NCI-H2227 (cell line): ENCODE results near the gene EEF1AKMT3.

Experiments used
- DNase-seq: peaks from one replicate; lab custom pipeline; 2025; ENCODE audit not compliant: unreplicated experiment; lab: John Stamatoyannopoulos, UW

The EEF1AKMT3 gene

DNA sequence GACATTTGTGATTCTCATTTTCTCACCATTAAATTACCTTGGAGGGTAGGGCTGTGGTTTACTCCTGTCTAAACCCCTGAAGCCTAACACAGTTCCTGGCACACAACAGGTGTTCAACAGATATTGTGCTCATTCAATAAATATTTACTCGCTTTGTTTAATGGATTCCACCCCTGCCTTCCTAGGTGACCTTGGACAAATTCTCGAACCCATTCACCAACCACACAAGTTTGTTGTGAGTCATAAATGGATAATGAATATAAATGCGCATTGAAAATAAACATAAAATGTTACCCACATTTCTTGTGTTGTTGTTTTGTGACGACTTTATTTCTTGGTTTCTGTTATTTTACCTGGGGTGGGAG lies 9.8 kb downstream of the EEF1AKMT3 start:
- no peak for DNase-seq

DNA sequence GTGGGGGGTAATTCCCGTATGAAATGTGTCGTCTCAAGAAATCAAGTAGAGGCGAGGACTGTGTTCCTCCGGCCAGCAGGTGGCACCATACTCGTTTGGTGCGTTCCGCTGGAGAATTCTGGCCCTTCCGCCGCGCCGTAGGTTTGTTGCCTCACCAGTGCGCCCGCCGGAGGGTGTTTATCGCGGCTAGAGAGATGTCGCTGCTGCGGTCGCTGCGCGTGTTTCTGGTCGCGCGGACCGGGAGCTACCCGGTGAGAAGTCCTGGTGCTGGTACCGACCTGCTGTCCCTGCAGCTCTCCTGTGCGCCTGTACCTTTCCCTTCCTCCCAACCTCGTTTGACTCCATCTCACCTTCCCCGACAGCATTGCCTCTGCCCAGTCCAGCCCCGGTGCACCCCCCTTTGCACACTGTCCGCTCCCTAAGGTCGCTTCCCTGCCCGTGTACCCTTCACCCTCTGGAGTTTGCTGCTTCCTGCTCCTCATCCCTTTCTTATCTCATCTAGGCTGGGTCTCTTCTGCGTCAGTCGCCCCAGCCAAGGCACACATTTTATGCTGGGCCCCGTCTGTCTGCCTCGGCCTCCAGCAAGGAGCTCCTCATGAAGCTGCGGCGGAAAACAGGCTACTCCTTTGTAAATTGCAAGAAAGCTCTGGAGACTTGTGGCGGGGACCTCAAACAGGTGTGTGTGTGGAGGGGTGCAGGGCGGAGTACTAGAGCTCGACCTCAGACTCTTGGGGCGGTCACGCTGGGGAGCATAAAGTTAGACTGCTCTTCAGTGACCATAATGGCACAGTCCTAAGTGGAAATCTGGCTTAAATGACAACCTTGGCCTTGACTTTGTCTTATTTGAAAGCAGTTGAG lies 10.4 kb downstream of the EEF1AKMT3 start, which contains the start of gene TSFM:
TSFM (plus strand) TSS at position 180 of the 858 bp plus-strand sequence; CDS start at position 195, 15 bp downstream.
- peak; percentile 94 for DNase-seq

DNA sequence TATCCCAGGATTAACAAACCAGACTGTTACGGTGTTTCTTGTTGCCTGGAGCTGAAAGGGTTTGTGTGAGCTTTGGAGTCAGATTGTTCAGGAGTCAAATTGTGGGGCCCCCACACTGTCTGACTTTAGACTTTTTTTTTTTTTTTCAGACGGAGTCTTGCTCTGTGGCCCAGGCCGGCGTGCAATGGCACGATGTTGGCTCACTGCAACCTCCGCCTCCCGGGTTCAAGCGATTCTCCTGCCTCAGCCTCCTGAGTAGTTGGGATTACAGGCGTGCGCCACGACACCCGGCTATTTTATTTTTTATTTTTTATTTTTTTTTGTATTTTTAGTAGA lies 11.0 kb downstream of the EEF1AKMT3 start:
- no peak for DNase-seq

DNA sequence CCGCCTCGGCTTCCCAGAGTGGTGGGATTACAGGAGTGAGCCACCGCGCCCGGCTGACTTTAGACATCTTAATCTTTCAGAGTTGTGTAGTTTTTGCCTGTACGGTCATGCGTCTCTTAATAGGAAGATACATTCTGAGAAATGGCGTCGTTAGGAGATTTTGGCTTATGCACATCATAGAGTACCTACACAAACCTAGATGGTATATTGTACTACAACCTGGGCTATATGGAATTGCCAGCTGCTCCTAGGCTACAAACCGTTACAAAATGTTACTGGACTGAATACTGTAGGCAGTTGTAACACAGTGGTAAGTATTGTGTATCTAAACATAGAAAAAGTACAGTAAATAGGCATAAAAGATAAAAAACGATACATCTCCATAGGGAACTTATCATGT lies 11.4 kb downstream of the EEF1AKMT3 start:
- DNase-seq = no peak

DNA sequence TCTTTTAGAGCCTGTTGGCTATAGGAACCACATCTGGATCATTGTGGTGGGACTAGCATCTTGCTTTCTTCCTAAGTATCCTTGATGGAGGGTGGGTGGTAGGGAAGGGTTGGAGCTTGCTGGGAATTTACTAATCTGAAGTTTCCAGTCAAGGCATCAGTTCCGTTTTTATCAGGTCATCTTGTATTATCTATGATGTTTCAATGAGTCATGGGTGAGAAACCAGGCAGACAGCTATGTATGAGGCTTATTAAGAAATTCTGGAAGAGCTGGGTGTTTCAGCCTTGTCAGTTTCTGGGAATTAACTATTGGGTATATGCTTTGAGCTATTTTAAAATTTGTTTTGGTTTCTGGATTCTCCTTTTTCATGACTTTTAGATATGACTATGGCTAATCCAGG lies 21.5 kb downstream of the EEF1AKMT3 start:
- no peak for DNase-seq

DNA sequence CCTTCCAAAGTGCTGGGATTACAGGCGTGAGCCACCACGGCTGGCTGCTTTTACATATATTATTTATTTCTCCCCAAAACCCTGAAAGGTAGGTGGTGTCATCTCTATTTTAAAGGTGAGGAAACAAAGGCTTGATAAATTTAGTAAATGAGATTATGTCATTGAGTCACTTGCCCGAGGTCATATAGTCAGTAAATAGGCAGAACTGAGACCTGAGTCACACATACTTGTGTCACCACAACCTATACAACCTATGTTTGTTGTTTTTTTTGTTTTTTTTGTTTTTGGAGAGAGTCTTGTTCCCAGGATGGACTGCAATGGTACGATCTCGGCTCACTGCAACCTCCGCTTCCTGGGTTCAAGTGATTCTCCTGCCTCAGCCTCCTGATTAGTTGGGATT lies 22.9 kb downstream of the EEF1AKMT3 start:
- DNase-seq = no peak

DNA sequence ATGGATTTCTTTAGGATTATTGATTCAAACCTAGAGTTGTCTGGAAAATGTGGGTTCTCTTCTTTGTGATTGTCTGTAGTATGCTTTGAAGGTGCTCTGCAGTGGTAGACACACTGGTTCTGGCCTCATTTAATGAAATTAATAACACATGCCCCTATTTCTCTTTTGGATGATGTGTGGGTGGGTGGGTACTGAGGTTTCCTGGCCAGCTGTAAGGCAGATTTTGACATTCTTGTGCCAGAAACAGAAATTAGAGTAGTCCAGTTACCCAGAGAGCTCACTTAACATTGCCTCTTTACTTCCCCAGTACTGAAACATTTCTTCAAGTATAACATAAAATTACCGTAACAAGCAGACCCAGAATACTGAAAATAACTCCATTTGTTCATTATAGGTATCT lies 24.6 kb downstream of the EEF1AKMT3 start:
- no peak for DNase-seq

DNA sequence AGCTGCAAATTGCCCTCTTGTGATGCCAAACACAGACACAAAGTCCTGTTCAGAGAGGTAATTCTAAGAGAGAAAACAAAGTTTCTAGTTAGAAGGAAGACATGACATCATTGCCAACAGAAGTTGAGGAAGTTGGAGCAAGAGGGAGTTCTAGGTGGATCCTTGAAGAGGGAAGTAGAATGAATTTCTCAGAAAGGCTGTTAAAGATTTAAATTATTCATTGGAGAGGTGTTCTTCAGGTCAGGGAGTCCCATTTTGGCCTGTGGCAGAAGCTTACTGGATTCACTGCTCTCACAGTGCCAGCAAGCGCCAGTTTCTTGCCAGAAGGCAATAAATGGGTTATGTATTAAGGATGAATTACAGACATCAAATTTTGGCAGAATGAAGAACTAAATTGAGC lies 25.5 kb downstream of the EEF1AKMT3 start:
- no peak for DNase-seq

DNA sequence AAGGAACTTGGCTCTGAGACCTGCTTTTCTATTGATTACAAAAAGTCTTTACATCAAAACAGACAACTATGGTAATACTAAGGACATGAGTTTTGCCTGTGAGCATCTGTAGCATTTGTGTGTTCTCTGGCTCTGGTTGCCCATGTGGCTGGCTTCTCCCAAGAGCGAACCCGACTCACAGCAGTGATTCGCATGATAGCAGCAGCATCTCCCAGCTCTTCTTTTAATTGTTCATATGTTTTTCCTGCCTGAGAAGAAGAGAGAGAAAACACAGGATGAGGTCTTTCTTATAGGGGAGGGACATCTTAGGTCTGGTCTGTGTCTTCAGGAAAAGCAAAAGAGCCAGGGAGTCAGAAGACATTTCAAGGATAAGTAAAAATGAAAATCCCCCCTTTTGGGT lies 28.6 kb downstream of the EEF1AKMT3 start:
- no peak for DNase-seq

DNA sequence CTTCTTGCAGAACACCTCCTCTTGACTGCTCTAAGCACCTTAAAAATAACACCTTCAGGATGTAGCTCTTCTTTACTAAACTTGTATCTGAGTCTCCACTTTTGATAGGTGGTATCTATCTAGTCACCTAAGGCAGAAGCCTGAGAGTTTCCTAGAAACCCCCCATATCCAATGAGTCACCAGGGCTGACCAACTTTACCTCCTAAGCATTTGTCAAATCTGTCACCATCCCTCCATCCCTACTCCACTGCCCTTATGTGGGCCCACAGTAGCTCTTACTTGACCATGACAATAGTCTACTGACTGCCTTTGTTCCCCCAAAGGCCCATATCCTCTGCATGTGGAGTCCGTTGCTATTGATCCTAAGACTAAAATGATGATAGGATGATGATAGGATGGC lies 30.2 kb downstream of the EEF1AKMT3 start:
- no peak for DNase-seq

DNA sequence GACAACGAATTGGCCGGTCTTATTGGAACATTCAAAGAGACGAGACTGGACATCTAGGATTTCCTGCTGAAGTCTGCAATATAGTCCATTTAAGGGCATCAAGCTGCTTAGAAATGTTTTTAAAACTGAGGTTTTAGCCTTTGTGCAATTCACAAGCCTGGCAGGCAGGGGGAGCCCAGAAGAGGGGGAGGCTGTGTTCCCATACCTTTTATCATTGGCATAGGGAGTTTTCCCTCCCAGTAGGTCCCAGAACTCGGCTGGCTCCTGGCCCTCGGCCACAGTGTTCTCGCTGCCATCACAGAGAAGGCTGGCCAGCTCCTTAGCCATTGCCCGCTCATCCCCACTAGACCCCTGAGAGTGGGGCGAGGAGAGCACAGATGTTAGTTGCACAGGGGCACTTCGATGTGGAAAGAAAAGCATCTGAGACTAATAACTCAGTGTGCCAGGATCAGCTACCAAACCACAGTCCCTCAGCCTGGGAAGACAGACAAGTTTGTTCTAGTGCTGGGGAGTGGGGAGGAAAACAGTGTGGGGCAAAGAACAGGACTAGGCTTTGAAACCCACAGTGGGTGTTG lies 31.0 kb downstream of the EEF1AKMT3 start:
- peak; percentile 6 for DNase-seq

DNA sequence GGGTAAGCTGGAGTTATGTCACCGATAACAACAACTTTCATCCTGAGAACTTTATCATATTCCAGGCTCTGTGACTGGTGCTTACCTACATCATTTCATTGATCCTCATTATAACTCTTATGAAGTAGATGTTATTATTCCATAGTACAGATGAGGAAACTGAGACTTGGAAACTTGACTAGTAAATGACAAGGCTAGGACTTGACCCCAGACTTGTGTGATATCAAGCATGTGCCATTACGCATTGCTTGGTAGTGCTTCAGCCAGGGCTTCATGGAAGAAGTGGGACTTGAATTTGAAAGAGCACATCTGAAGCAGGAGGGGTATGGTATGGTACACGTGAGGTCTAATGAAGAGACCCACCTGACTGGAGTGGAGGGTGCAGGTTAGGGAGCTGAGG lies 34.3 kb downstream of the EEF1AKMT3 start:
- DNase-seq = no peak

DNA sequence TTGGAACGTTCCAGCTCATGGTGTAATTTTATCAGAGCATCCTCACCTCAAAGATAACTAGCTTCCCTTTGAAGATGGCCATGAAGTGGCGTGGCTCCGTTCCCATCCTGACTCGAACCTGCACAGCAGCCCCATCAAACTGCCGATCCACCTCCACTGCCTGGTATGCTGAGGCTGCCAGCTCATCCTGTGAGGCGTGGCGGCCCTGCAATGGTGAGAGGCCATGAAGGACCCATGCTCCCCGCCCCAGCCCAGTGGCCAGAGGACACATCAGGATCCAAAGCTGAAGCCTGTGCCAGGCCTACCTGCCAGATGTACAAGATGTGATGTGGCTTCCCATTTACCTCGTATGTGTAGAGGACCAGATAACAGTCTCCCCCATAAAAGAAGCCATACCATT lies 34.9 kb downstream of the EEF1AKMT3 start:
- no peak for DNase-seq

DNA sequence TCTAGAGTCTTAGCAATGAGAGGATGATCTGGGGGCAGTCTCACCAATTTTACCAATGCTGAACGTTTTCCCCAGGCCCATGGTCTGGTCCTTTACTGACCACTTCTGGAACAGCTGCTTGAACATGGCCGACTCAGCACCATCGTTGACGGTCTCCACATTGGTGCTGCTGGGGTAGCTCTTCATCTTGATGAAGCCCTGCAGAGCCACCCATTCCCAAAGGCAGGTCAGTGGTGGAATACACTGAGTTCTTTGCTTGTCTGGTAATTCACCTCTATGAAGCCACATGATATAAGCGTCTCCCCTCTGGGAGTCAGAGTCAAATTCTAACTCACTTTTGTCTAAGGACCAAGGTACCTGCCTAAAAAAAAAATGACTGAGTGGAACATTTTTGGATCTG lies 35.9 kb downstream of the EEF1AKMT3 start:
- DNase-seq = no peak

DNA sequence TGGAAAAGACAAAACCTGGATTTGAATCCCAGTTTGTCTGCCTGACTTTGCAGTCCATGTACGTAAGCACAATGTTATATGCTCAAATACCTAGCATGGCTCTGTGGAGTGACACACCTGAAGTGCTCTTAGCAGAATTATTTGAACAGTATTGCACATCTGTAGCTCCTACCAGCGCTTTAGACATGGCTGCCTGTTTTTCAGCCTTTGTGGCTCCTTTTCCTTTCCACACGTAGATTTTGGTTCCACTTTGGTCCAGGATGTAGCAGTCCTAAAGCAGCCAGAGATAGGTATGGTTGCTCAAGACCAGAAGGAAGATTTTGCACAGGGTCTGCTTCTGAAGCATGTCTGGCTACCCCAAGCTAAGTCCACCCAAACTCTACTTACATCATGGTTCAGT lies 37.0 kb downstream of the EEF1AKMT3 start:
- DNase-seq = no peak

DNA sequence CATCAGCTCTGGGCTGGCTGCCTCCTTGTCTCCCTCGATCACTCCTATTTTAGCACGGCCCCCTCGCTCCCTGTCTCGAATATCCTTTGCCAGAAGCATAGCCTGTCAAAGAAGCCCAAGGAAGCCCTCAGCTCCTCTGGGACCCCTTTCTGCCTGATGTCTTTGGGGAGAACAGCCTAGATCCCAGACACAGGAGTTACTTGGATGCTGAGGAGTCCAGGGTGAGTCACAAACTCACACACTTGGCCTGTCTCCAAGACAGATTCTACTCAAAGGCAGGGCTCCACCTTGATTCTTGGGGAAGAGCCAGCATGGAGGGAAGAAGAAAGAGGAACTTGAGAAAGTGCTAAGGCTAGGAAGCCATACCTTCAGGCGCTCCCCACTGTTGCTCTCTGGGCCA lies 38.0 kb downstream of the EEF1AKMT3 start:
- no peak for DNase-seq

DNA sequence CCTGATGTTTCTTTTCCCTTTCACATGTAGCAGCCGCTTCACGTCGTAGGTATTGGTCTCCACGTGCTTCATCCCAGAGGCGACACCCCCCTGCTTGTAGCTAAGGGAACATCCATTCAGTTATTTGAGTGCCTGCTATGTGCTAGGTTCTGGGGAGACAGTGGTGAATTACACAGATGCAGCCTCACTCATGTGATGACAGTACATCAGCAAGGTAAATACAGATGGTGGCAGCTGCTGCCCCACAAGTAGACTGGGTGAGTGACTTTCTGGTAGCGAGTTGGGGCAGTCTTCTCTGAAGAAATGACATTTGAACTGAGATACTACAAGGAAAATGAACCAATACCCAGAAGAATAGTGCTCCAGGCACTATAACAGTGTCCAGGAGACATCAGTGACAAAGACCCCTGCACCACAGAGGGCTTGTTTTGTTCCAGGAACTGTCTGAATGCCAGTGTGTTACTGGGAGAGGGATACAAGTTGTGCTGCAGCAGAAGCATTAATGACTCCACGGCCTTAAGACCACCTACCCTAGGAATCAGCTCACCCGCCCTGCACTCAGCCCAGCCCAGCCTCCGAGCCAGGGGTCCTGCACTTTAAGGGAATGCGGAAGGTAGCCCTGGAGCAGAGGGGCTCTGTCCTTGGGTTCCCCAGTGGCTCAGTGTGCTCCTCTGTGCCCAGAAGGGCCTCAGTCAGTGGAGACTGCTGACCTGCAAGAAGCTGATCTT lies 38.8 kb downstream of the EEF1AKMT3 start:
- no peak for DNase-seq

DNA sequence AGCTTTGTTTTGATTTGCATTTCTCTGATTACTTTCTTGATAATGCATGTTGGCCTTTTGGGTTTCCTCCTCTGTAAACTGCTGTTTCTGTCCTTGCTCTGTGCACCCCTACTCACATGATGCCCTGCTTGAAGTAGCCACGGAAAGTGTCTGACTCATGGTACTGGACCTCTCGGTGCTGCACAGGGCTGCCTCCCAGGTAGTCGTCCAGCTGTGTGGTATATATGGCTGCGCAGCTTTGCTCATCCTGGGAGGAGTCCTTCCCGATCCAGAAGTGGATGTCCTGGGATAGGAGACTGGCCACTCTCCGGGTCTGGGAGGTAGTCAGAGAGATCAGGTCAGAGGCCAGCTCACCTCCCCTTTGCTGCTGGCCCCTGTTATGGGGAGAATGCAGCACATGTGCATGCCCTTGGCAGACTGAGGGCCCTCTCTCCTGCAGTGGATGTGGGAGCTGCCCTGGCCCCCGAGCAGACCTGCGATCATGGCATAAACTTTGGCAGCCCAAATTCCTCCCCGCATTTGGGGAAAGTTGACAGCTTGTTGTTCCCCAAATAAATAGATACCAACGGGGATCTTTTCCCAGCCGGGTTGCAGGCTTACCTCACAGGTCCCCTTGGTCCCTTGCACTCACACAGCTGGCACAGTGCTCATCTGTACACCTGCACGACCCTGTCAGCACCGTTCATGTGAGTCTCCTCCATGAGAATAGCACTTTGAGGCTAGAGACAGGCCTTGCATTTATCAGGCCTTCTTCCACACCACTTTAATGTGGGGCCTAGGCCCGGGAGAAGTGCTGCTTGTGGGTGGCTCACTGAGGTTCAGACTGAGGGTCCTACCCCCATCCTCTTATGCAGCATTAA lies 40.9 kb downstream of the EEF1AKMT3 start:
- no peak for DNase-seq

DNA sequence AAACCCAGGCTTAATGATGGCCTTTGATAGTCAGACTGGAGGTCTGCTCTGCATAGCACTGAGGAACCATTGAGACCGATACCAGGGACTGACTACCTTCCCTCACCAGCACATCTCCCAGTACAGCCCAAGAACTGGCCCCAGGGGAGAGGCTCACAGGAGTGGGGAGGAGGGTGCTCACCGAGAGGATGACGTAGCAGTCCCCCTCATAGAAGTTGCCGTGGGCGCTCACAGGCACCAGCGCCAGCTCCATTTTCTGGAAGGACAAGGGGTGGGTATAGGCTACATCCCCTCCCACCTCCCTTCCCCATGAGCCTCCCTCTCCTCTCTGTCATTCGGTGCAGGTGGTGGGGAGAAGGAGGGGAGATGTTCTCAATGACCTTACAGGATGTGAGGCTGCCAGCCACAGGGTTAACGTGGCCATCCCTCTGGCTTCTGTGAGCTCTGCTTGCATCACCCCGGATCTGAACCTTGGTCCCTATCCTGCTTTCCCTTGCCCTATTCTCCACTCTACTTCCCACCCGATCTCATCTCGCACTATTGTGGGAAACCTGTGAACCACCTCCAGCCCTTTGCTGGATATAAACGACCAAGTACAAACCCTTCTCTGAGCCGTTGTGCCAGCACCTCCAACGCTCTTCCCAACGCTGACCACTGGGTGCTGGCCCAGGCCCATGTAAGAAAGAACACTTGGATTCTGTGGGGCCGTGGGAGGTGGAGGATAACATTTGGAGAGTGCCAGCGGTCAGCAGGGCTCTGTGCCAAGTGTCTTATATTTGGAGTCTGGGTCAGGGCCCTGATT lies 41.8 kb downstream of the EEF1AKMT3 start:
- no peak for DNase-seq

DNA sequence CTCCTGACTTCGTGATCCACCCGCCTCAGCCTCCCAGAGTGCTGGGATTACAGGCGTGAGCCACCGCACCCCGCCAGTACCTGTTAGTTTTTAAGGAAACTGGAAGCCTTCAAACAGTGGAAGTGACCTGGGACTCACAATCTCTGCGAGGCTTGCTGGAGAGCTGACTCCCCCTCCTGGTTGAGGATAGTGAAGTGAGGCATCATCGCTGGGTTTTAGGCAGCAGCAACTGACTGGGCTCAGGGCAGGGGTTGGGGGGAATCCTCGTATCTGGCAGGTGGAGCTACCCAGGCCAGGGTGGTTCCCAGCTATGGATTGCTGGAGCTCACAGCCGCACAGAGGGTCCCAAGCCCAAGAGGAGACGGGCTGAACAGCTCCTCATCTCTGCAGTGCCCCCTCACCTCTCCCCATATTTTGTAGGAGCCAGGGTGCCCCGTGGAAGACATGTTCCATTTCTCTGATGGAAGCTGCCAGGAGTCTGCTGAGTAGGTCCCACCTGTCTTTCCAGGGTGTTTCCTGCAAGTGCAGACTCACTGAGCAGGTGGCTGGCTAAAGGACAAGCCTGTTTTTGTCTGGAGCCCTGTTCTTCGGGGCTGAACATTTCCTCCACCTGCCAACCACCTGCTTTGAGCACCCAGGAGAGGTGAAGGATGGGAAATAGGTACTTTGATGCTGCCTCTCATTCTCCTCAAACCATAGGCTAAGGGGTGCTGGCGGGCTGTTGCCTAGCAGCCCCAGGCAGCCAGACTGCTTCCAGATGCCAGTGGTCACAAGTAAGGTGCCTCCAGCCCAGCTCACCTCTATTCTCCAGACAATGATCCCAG lies 43.0 kb downstream of the EEF1AKMT3 start:
- no peak for DNase-seq
